Activated CD4-positive, alpha-beta T cell treated with anti-CD3 and anti-CD28 coated beads for 36 hours (primary cell): ENCODE results near the gene KCTD17. TPM values are rescaled to one million over a fixed set of nuclear protein-coding genes. Genes with fewer than 3 reads are reported as not detected.

Source experiments
- ATAC-seq: fragments of 200-7000 bp; cut with Tn5 transposase; one replicate; pipeline ENCODE4 v1.10.0; 2021; ENCODE audit warnings: mild to moderate bottlenecking, moderate library complexity
- CTCF ChIA-PET: fragments of 350-600 bp; sonication (Branson Sonifier 250); formaldehyde crosslinking; loops from one replicate; lab custom pipeline; 2021; ENCODE audit warnings: antibody characterized with exemption; lab: Charles Lee
- POLR2A ChIA-PET: fragments of 350-600 bp; sonication (Branson Sonifier 250); formaldehyde crosslinking; loops from one replicate; lab custom pipeline; 2021; ENCODE audit warnings: antibody characterized with exemption, inconsistent platforms; lab: Charles Lee
- DNase-seq: peaks from one replicate; pipeline ENCODE4 v3.0.0-alpha.2; 2020
- H3K27ac Mint-ChIP-seq: one replicate; pipeline ENCODE4 v1.8.0; 2021; ENCODE audit warnings: mixed read lengths
- H3K27me3 Mint-ChIP-seq: one replicate; pipeline ENCODE4 v1.8.0; 2021; ENCODE audit warnings: mixed read lengths
- H3K36me3 Mint-ChIP-seq: one replicate; pipeline ENCODE4 v1.8.0; 2021; ENCODE audit warnings: low read depth, mixed read lengths
- H3K4me1 Mint-ChIP-seq: one replicate; pipeline ENCODE4 v1.8.0; 2021; ENCODE audit warnings: mixed read lengths
- H3K4me3 Mint-ChIP-seq: one replicate; pipeline ENCODE4 v1.8.0; 2021; ENCODE audit warnings: mild to moderate bottlenecking, moderate library complexity, mixed read lengths
- H3K9me3 Mint-ChIP-seq: one replicate; pipeline ENCODE4 v1.8.0; 2021; ENCODE audit warnings: low read depth, mixed read lengths
- intact Hi-C, 2 experiments: fragments of 100-400 bp; cut with DNase I in 1 of 2; cut with micrococcal nuclease in 1 of 2; formaldehyde crosslinking; loops; one replicate each; pipeline versions ENCODE4 v1.14.2 to v1.15.1; 2022 to 2024; cut with DNase I, micrococcal nuclease
- total RNA-seq, 2 experiments: library from RNA; stranded (reverse); gene quantifications; one replicate each; pipeline ENCODE4 v1.2.3, GENCODE V29; 2021

KCTD17 gene
- total RNA-seq, 2 experiments from 2014 or later: 32.5 to 36.8 TPM

DNA sequence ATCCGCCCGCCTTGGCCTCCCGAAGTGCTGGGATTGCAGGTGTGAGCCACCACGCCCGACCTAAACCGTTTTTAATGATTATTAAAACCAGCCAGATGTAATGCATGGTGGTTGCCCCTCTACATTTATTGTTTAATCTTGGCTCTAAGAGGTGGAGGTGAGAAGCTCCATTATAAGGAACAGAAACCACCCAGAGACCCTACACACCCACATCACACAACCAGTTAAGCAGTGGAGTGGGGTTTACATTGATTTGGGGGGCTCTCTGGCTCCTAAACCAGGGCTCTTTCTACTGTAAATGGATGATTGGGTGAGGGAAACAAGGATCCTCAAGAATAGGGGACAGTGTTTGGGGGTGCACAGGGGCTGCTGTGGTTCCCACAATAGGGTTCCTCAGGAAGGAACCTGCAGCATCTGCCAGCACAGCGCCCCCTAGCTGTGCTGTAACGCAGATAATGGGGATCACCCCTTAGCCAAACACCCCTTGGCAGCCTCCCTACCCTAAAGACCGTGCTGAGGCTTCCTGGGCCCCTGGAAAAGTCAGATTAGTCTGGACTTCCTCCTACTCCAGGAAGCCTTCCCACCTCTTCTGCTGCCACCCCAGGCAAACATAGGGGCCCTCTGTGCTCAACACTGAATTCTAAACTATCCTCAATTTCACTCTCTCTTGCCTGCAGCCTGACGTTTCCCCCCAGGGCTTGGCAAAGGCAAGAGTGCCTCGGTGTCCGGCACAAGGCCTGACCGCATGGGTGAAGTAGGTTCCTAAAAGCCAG is 29.6 kb upstream of the KCTD17 start:
- peak; percentile 77 for DNase-seq
- Mint-ChIP-seq H3K4me1 (peaks cover 4% of the 10 kb centered on the region), H3K27me3 (peaks cover 13% of the 10 kb centered on the region), H3K9me3 (no peaks in the 10 kb centered on the region), H3K27ac (no peak overlapping the region), H3K4me3 (no peak overlapping the region), H3K36me3 (no peaks in the 10 kb centered on the region)
- intact Hi-C loops: no loop called here
- ChIA-PET CTCF (interaction anchor here (0.6 to 4.0 kb wide), 11 partner anchors 11 to 411 kb away, joined by 3 to 27 read pairs (median 4); partner anchors contain the start of gene KCTD17), POLR2A (no interaction called here)
- ATAC-seq: peak; percentile 55

DNA sequence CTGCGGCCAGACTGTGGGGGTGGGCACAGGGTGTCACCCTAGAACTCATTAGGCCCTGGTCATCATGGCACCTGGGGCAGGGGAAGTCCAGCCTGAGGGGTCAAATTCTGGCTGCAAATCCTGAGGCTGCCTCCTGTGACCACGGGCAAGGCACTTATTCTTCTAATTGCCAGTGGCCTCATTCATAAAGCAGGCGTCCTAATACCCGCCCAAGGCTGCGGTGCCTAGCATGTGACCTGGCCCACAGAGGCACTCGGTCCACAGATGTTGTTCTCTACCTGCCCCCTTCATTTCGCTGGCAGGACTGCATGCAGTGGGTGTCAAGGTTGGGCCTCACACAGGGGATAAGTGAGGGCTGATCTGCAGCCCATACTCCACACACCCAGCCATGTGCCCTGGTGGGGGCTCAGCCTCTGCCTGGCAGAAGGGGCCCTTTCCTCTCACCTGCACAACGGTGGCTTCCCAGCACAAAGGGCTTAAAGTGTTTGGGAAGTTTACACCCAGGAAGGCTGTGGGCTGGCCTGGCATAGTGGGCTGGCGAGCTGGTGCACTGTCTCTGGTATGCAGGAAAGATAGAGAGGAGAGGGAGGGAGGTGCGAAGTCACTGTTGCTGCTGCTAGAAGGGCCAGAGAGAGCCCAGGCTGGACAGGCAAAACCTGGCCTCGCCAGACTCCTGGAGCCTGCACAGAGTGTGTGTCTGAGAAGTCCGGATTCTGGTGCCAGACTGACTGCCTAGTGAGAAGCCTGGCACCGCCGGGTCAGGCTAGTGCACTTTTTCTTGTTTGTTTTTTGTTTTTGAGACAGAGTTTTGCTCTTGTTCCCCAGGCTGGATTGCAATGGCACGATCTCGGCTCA is 28.8 kb upstream of the KCTD17 start:
- no peak for ATAC-seq
- Mint-ChIP-seq H3K4me1 (peaks cover 4% of the 10 kb centered on the region), H3K27me3 (peaks cover 13% of the 10 kb centered on the region), H3K9me3 (no peaks in the 10 kb centered on the region), H3K27ac (no peak overlapping the region), H3K4me3 (no peak overlapping the region), H3K36me3 (no peaks in the 10 kb centered on the region)
- ChIA-PET CTCF (interaction anchor here (0.6 to 4.0 kb wide), 6 partner anchors 10 to 25 kb away, joined by 3 to 27 read pairs (median 6); no protein-coding TSS in a partner anchor), POLR2A (no interaction called here)
- DNase-seq: no peak
- intact Hi-C loops: no loop called here

DNA sequence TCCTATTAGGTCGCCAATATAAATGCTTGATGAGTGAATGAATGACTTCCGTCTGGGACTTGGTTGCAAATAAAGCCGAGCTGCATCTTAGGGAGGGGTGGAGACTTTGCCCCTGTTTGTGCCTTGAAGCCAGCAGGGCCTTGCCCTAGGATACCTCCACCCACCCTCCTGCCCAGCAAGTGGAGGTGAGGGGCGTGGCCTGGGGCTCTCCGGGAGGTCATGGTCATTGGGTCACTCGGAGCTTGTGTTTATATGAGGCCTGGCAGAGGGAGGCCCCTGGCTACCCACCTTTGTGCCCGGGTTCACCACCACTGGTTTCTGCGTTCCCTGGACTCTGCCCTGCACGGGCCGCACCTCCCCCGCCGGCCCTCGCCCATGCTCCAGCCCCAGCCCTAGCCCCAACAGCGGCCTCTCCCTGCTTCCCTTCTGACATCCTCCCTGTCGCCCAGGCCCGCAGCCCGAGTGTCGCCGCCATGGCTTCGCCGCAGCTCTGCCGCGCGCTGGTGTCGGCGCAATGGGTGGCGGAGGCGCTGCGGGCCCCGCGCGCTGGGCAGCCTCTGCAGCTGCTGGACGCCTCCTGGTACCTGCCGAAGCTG is 27.7 kb upstream of the KCTD17 start:
- POLR2A ChIA-PET: no interaction called here
- Mint-ChIP-seq H3K27ac (no peak overlapping the region), H3K27me3 (peaks cover 12% of the 10 kb centered on the region), H3K36me3 (no peaks in the 10 kb centered on the region), H3K4me3 (no peak overlapping the region), H3K4me1 (peaks cover 4% of the 10 kb centered on the region), H3K9me3 (no peaks in the 10 kb centered on the region)
- CTCF ChIA-PET: interaction anchor here (0.5 to 1.0 kb wide), 4 partner anchors 21 to 36 kb away, joined by 3 read pairs; no protein-coding TSS in a partner anchor
- DNase-seq (no peak), ATAC-seq (no peak)
- intact Hi-C loops: no loop called here

DNA sequence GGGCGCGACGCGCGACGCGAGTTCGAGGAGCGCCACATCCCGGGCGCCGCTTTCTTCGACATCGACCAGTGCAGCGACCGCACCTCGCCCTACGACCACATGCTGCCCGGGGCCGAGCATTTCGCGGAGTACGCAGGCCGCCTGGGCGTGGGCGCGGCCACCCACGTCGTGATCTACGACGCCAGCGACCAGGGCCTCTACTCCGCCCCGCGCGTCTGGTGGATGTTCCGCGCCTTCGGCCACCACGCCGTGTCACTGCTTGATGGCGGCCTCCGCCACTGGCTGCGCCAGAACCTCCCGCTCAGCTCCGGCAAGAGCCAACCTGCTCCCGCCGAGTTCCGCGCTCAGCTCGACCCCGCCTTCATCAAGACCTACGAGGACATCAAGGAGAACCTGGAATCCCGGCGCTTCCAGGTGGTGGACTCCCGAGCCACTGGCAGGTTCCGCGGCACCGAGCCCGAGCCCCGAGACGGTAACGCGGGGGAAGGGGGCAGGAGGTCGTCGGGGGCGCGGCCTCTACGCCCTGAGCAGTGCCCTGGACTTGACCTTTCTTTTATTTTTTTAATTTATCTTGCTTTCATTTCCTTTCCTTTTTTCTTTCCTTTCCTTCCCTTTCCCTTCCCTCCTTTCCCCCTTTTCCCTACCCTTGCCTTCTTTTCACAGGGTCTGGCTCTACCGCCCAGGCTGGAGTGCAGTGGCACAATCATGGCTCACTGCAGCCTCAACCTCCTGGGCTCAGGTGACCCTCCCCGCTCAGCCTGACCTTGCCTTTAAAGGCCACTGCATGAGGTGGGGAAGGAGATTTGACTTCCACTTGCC is 27.0 kb upstream of the KCTD17 start:
- Mint-ChIP-seq H3K4me1 (peaks cover 4% of the 10 kb centered on the region), H3K36me3 (no peaks in the 10 kb centered on the region), H3K9me3 (no peaks in the 10 kb centered on the region), H3K4me3 (no peak overlapping the region), H3K27ac (no peak overlapping the region), H3K27me3 (peaks cover 12% of the 10 kb centered on the region)
- ChIA-PET POLR2A (no interaction called here), CTCF (interaction anchor here (1.0 kb wide), 1 partner anchor 21 kb away, joined by 3 read pairs; no protein-coding TSS in a partner anchor)
- intact Hi-C loops: no loop called here
- ATAC-seq (no peak), DNase-seq (no peak)

DNA sequence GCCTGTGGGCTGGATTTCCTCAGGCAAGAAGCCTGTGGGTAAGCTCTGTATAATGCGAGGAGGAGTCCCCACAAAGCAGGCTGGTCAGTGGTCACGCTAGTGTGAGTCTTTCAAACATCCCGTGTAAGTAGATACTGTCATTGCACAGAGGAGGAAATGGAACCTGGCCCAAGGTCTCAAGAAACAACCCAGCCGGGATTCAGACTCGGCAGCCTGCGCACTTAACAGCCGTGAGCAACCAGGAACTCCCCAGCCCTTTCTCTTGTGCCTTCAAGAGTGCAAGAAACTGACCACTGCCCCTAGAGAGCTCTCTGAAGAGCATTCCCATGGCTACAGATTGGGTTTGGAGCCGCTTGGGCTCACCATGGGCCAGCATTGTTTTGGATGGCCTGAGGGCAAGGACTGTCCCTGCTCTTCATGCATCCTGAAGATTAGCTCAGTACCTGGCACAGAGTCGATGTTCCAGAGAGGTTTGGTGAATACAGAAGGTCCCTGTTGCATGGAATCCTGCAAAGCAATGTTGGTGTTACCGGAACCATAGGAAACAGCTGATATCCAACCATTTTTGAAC is 26.0 kb upstream of the KCTD17 start:
- CTCF ChIA-PET: interaction anchor here (1.1 kb wide), 1 partner anchor 19 kb away, joined by 3 read pairs; no protein-coding TSS in a partner anchor
- no peak for DNase-seq
- POLR2A ChIA-PET: no interaction called here
- H3K4me3 Mint-ChIP-seq: no peak overlapping the region
- H3K4me1 Mint-ChIP-seq: no peaks in the 10 kb centered on the region
- no peaks in the 10 kb centered on the region for H3K36me3 Mint-ChIP-seq
- intact Hi-C loops: no loop called here
- no peak overlapping the region for H3K27ac Mint-ChIP-seq
- no peaks in the 10 kb centered on the region for H3K9me3 Mint-ChIP-seq
- peaks cover 5% of the 10 kb centered on the region for H3K27me3 Mint-ChIP-seq
- ATAC-seq: no peak

DNA sequence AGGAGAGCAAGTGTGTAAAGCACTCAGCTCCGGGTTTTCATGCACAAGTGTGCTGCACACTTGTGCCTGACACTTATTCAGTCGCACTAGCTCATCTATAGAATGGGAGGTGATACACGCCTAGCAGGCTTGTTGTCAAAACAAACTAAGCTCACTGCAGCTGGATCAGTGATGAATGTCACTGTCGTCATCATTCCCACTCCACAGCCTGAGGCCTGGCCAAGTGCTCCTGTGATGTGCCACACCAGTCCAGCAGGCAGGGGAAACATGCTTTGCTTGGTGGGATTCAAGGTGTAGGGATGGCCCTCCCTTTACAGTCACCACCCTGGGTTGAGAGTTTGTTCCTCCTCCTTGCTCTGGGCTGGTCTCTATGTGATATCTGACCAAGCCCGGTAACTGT is 25.2 kb upstream of the KCTD17 start:
- H3K27me3 Mint-ChIP-seq: peaks cover 4% of the 10 kb centered on the region
- H3K9me3 Mint-ChIP-seq: no peaks in the 10 kb centered on the region
- no peaks in the 10 kb centered on the region for H3K4me1 Mint-ChIP-seq
- DNase-seq (no peak), ATAC-seq (no peak)
- intact Hi-C loops: no loop called here
- no peak overlapping the region for H3K27ac Mint-ChIP-seq
- H3K4me3 Mint-ChIP-seq: no peak overlapping the region
- H3K36me3 Mint-ChIP-seq: no peaks in the 10 kb centered on the region
- POLR2A ChIA-PET: interaction anchor here (1.1 kb wide), 1 partner anchor 19 kb away, joined by 4 read pairs; no protein-coding TSS in a partner anchor
- CTCF ChIA-PET: interaction anchor here (0.6 to 1.1 kb wide), 3 partner anchors 18 to 62 kb away, joined by 3 read pairs; no protein-coding TSS in a partner anchor

DNA sequence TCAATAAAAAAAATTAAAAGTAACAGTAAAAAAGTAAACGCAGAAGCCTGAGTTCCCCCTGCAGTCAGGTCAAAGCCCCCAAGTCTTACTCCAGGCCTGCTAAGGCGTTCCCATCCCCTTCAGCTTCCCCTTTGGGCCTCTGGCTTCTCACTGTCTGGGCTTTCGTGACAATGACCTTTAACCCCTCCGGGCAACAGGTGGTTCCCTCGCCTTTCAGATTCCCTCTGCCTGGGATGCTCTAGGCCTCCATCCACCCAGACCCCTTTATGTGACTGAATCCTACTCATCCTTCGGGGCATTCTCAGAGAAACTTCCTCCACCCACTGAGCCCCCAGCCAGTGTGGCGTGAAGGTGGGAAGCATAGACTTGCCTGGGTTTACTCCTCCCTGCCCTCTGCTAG is 24.0 kb upstream of the KCTD17 start:
- DNase-seq (no peak), ATAC-seq (no peak)
- no peaks in the 10 kb centered on the region for H3K27me3 Mint-ChIP-seq
- no peaks in the 10 kb centered on the region for H3K36me3 Mint-ChIP-seq
- H3K4me3 Mint-ChIP-seq: no peak overlapping the region
- CTCF ChIA-PET: no interaction called here
- intact Hi-C loops: no loop called here
- no peak overlapping the region for H3K27ac Mint-ChIP-seq
- POLR2A ChIA-PET: no interaction called here
- no peaks in the 10 kb centered on the region for H3K9me3 Mint-ChIP-seq
- H3K4me1 Mint-ChIP-seq: no peaks in the 10 kb centered on the region

DNA sequence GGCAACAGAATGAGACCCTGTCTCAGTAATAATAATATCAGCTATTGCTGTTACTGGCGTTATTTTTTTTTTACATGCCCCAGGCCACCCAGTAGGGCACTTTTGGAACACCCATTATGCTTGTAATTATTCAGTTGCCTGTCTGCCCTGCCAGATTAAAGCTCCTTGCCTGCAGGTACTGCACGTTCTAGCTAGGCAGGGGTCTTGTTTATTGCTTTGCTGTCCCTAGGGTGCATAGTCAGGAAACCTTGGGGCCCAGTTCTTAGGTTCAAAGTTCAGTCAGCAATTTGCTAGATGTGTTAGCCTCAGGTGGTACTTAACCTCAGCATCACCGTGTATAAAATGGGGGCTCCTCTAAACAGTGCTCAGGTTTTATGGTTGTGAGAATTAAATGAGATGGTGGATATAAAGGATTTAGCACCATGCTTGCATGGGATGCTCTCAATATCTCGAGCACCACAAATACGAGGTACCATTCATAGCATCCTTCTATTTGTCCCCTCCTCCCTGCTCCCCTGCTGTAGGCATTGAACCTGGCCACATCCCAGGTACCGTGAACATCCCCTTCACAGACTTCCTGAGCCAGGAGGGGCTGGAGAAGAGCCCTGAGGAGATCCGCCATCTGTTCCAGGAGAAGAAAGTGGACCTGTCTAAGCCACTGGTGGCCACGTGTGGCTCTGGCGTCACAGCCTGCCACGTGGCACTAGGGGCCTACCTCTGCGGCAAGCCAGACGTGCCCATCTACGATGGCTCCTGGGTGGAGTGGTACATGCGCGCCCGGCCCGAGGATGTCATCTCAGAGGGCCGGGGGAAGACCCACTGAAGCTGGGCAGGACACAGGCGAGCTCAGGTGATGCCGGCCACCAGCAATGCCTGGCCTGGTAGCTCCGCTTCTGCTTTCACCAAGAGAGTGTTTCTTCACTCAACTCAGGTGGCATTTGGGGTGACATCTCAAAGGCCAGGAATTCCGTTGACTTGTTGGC is 22.6 kb upstream of the KCTD17 start:
- POLR2A ChIA-PET: interaction anchor here (0.7 kb wide), 1 partner anchor 12 kb away, joined by 3 read pairs; no protein-coding TSS in a partner anchor
- ATAC-seq (no peak), DNase-seq (no peak)
- H3K4me1 Mint-ChIP-seq: no peaks in the 10 kb centered on the region
- H3K27ac Mint-ChIP-seq: no peak overlapping the region
- no peak overlapping the region for H3K4me3 Mint-ChIP-seq
- H3K36me3 Mint-ChIP-seq: no peaks in the 10 kb centered on the region
- CTCF ChIA-PET: interaction anchor here (1.1 to 1.8 kb wide), 4 partner anchors 9 to 15 kb away, joined by 4 to 9 read pairs (median 6); partner anchors contain the start of gene TST
- intact Hi-C loops: no loop called here
- H3K27me3 Mint-ChIP-seq: no peaks in the 10 kb centered on the region
- H3K9me3 Mint-ChIP-seq: no peaks in the 10 kb centered on the region

DNA sequence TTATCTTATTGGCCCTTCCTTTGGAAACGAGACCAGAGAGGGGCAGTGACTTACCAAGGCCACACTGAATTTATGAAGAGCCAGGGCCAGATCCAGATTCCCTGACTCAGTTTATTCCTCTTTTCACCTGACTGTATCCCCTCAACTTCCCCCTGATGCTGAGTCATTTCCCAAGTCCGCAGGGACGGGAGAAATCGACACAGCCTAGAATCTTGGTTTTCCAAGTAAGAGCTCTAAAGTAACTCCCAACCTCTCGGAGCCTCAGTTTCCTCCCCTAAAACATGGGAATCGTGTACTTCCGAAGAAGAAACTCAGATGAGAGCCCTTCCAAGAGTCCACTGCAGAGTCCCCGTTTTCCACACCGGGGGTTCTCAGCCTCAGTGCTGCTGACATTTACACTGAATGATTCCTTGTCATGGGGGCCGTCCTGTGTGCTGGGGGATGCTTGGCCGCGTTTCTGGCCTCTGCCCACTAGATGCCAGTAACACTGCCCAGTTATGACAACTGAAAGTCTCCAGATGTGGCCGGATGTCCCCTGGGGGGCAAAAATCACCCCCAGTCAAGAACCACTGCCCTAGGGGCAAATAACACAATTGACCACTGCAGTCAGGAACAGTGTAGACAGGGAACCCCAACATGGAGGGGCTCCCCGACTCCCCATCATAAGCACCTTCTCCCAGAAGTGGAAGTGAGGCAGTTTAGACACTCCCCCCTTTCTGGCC is 20.8 kb upstream of the KCTD17 start:
- ChIA-PET CTCF (interaction anchor here (0.6 to 1.8 kb wide), 8 partner anchors 9 to 536 kb away, joined by 3 to 9 read pairs (median 3); partner anchors contain the start of gene TST), POLR2A (interaction anchor here (1.2 kb wide), 1 partner anchor 14 kb away, joined by 4 read pairs; no protein-coding TSS in a partner anchor)
- Mint-ChIP-seq H3K9me3 (no peaks in the 10 kb centered on the region), H3K27me3 (peaks cover 7% of the 10 kb centered on the region), H3K36me3 (no peaks in the 10 kb centered on the region), H3K27ac (no peak overlapping the region), H3K4me3 (no peak overlapping the region), H3K4me1 (no peaks in the 10 kb centered on the region)
- intact Hi-C loops: no loop called here
- DNase-seq (no peak), ATAC-seq (no peak)
